Activated CD8-positive, alpha-beta T cell treated with anti-CD3 and anti-CD28 coated beads for 36 hours (primary cell): ENCODE results near the gene LRRC3. TPM values are rescaled to one million over a fixed set of nuclear protein-coding genes. Genes with fewer than 3 reads are reported as not detected.

Experiments used
- ATAC-seq: fragments of 200-7000 bp; cut with Tn5 transposase; one replicate; pipeline ENCODE4 v1.10.0; 2021; ENCODE audit warnings: mild to moderate bottlenecking, moderate library complexity
- CTCF ChIA-PET: fragments of 350-600 bp; sonication (Branson Sonifier 250); formaldehyde crosslinking; loops from one replicate; lab custom pipeline; 2021; ENCODE audit warnings: antibody characterized with exemption; lab: Charles Lee
- POLR2A ChIA-PET: fragments of 350-600 bp; sonication (Branson Sonifier 250); formaldehyde crosslinking; loops from one replicate; lab custom pipeline; 2021; ENCODE audit warnings: antibody characterized with exemption; lab: Charles Lee
- DNase-seq: peaks from one replicate; pipeline ENCODE4 v3.0.0-alpha.2; 2020
- H3K27ac Mint-ChIP-seq: one replicate; pipeline ENCODE4 v1.8.0; 2021; ENCODE audit warnings: mild to moderate bottlenecking, mixed read lengths
- H3K27me3 Mint-ChIP-seq: one replicate; pipeline ENCODE4 v1.8.0; 2021; ENCODE audit warnings: mixed read lengths
- H3K36me3 Mint-ChIP-seq: one replicate; pipeline ENCODE4 v1.8.0; 2021; ENCODE audit warnings: low read depth, mixed read lengths
- H3K4me1 Mint-ChIP-seq: one replicate; pipeline ENCODE4 v1.8.0; 2021; ENCODE audit warnings: low read depth, mixed read lengths
- H3K4me3 Mint-ChIP-seq: one replicate; pipeline ENCODE4 v1.8.0; 2021; ENCODE audit warnings: mild to moderate bottlenecking, moderate library complexity, mixed read lengths
- H3K9me3 Mint-ChIP-seq: one replicate; pipeline ENCODE4 v1.8.0; 2021; ENCODE audit warnings: mixed read lengths
- CTCF ChIP-seq: fragments of 200-600 bp; IDR thresholded peaks from one replicate; pipeline ENCODE4 v1.8.0; 2022; ENCODE audit warnings: antibody characterized with exemption, mild to moderate bottlenecking
- intact Hi-C: fragments of 100-400 bp; cut with micrococcal nuclease; formaldehyde crosslinking; loops from one replicate; pipeline ENCODE4 v1.10.0; 2022
- total RNA-seq, 2 experiments: library from RNA; stranded (reverse); gene quantifications; one replicate each; pipeline ENCODE4 v1.2.3, GENCODE V29; 2021

Gene LRRC3
- total RNA-seq, 2 experiments from 2014 or later: 1.8 to 1.9 TPM

GRCh38 chr21:44408226-44408625, 47.1 kb upstream of the LRRC3 start:
- peaks cover 2% of the 10 kb centered on the region for H3K9me3 Mint-ChIP-seq
- intact Hi-C loops: no loop called here
- no peak for TF ChIP-seq CTCF
- DNase-seq (no peak), ATAC-seq (no peak)
- H3K27ac Mint-ChIP-seq: peak overlapping the region; percentile 27
- peaks cover 7% of the 10 kb centered on the region for H3K4me1 Mint-ChIP-seq
- ChIA-PET CTCF (no interaction called here), POLR2A (no interaction called here)
- H3K27me3 Mint-ChIP-seq: no peaks in the 10 kb centered on the region
- peaks cover 3% of the 10 kb centered on the region for H3K36me3 Mint-ChIP-seq
- no peak overlapping the region for H3K4me3 Mint-ChIP-seq

GRCh38 chr21:44413566-44414290, 41.6 kb upstream of the LRRC3 start:
- DNase-seq (no peak), ATAC-seq (no peak)
- Mint-ChIP-seq H3K4me3 (no peak overlapping the region), H3K4me1 (no peaks in the 10 kb centered on the region), H3K27me3 (no peaks in the 10 kb centered on the region), H3K36me3 (no peaks in the 10 kb centered on the region), H3K27ac (no peak overlapping the region), H3K9me3 (no peaks in the 10 kb centered on the region)
- POLR2A ChIA-PET: no interaction called here
- no peak for TF ChIP-seq CTCF
- CTCF ChIA-PET: no interaction called here
- intact Hi-C loops: no loop called here

GRCh38 chr21:44414291-44415072, 40.8 kb upstream of the LRRC3 start:
- H3K27me3 Mint-ChIP-seq: no peaks in the 10 kb centered on the region
- DNase-seq (no peak), ATAC-seq (no peak)
- intact Hi-C loops: no loop called here
- no peak overlapping the region for H3K4me3 Mint-ChIP-seq
- ChIA-PET CTCF (no interaction called here), POLR2A (no interaction called here)
- no peak for TF ChIP-seq CTCF
- no peaks in the 10 kb centered on the region for H3K4me1 Mint-ChIP-seq
- no peaks in the 10 kb centered on the region for H3K36me3 Mint-ChIP-seq
- no peak overlapping the region for H3K27ac Mint-ChIP-seq
- H3K9me3 Mint-ChIP-seq: peaks cover 1% of the 10 kb centered on the region

- no peak for DNase-seq
- no peaks in the 10 kb centered on the region for H3K27me3 Mint-ChIP-seq
- no peak overlapping the region for H3K27ac Mint-ChIP-seq
- no peak for ATAC-seq
- H3K9me3 Mint-ChIP-seq: peaks cover 2% of the 10 kb centered on the region
- ChIA-PET CTCF (no interaction called here), POLR2A (no interaction called here)
- H3K36me3 Mint-ChIP-seq: no peaks in the 10 kb centered on the region
- no peaks in the 10 kb centered on the region for H3K4me1 Mint-ChIP-seq
- no peak overlapping the region for H3K4me3 Mint-ChIP-seq
- intact Hi-C loops: no loop called here
- TF ChIP-seq CTCF: no peak
Observed at GRCh38 chr21:44415073-44416025, 40.0 kb upstream of the LRRC3 start.
